Testis (tissue), 2 donors: Measurements from ENCODE around the gene WWC2.

Source experiments
- CTCF ChIP-seq, 3 experiments: fragments of 450-650 bp in 2 of 3; fragments of 200-600 bp in 1 of 3; sonication (generic) in 1 of 3; IDR thresholded peaks; one replicate each; pipeline ENCODE4 v1.5.1; 2016 to 2019; ENCODE audit warnings: antibody characterized with exemption in 3 of 3, mild to moderate bottlenecking in 2 of 3, moderate library complexity in 1 of 3
- POLR2A ChIP-seq: fragments of 450-650 bp; IDR thresholded peaks from one replicate; pipeline ENCODE4 v1.6.1; 2017; ENCODE audit warnings: antibody characterized with exemption, mild to moderate bottlenecking, moderate library complexity

- TF ChIP-seq CTCF (IDR thresholded peaks at IDR 0.05) (no peak), POLR2A (no peak)
These were observed 72.6 kb downstream of the WWC2 start for GRCh38 chr4:183171484-183172267.
